GM23338 (cell line): Measurements from ENCODE around the gene ADORA2A. TPM values are rescaled to one million over a fixed set of nuclear protein-coding genes. Genes with fewer than 3 reads are reported as not detected.

Experiments
- ATAC-seq: fragments of 200-7000 bp; cut with Tn5 transposase; 3 replicates; pipeline ENCODE4 v1.9.1; 2020
- DNase-seq: peaks from one replicate; pipeline ENCODE4 v3.0.0-alpha.2; 2015; ENCODE audit warnings: low spot score
- H2AFZ ChIP-seq: fragments of 200-600 bp; sonication (generic); 2 replicates; pipeline ENCODE4 v1.8.0; 2016; ENCODE audit warnings: antibody characterized with exemption, mild to moderate bottlenecking, moderate library complexity
- H3F3A ChIP-seq: fragments of 200-600 bp; sonication (generic); replicated peaks from 2 replicates; pipeline ENCODE4 v1.8.0; 2017; ENCODE audit warnings: antibody characterized with exemption, mixed run types, low read depth
- H3K27ac ChIP-seq: fragments of 200-600 bp; sonication (generic); 2 replicates; pipeline ENCODE4 v1.6.1; 2016; ENCODE audit warnings: low read depth
- H3K27me3 ChIP-seq: fragments of 200-600 bp; sonication (generic); 2 replicates; pipeline ENCODE4 v1.8.0; 2016; ENCODE audit warnings: mild to moderate bottlenecking, mixed run types, moderate library complexity; ENCODE audit not compliant: insufficient read depth
- H3K36me3 ChIP-seq: fragments of 200-600 bp; sonication (generic); 2 replicates; pipeline ENCODE4 v1.8.0; 2016; ENCODE audit warnings: mild to moderate bottlenecking; ENCODE audit not compliant: insufficient read depth
- H3K4me1 ChIP-seq: fragments of 200-600 bp; sonication (generic); 2 replicates; pipeline ENCODE4 v1.8.0; 2016; ENCODE audit warnings: mild to moderate bottlenecking, moderate library complexity; ENCODE audit not compliant: insufficient read depth
- H3K4me2 ChIP-seq: fragments of 200-600 bp; sonication (generic); 2 replicates; pipeline ENCODE4 v1.7.1; 2017; ENCODE audit warnings: mixed run types
- H3K4me3 ChIP-seq: fragments of 200-600 bp; sonication (generic); 2 replicates; pipeline ENCODE4 v1.6.1; 2016; ENCODE audit warnings: mixed run types
- H3K79me2 ChIP-seq: fragments of 200-600 bp; sonication (generic); replicated peaks from 2 replicates; pipeline ENCODE4 v1.8.0; 2017; ENCODE audit warnings: mild to moderate bottlenecking; ENCODE audit not compliant: insufficient read depth
- H3K9me2 ChIP-seq: fragments of 200-600 bp; sonication (generic); 2 replicates; pipeline ENCODE4 v1.8.0; 2017; ENCODE audit not compliant: insufficient read depth
- H4K20me1 ChIP-seq: fragments of 200-600 bp; sonication (generic); replicated peaks from 2 replicates; pipeline ENCODE4 v1.8.0; 2017; ENCODE audit warnings: mild to moderate bottlenecking; ENCODE audit not compliant: insufficient read depth
- H3K27ac Mint-ChIP-seq: 2 replicates; pipeline ENCODE4 v1.8.0; 2020; ENCODE audit warnings: inconsistent platforms, mild to moderate bottlenecking, moderate library complexity, mixed read lengths
- H3K27me3 Mint-ChIP-seq: 3 replicates; pipeline ENCODE4 v1.8.0; 2022; ENCODE audit warnings: low read depth, mild to moderate bottlenecking, moderate library complexity, mixed read lengths, inconsistent platforms; ENCODE audit not compliant: insufficient read depth, poor library complexity
- H3K36me3 Mint-ChIP-seq: 3 replicates; pipeline ENCODE4 v1.8.0; 2021; ENCODE audit warnings: low read depth, mild to moderate bottlenecking, inconsistent platforms, moderate library complexity, mixed read lengths
- H3K4me1 Mint-ChIP-seq: 3 replicates; pipeline ENCODE4 v1.8.0; 2020; ENCODE audit warnings: mild to moderate bottlenecking, inconsistent platforms, mixed read lengths
- H3K4me3 Mint-ChIP-seq: 3 replicates; pipeline ENCODE4 v1.8.0; 2021; ENCODE audit warnings: moderate library complexity, mild to moderate bottlenecking, inconsistent platforms, mixed read lengths
- H3K9me3 Mint-ChIP-seq: 3 replicates; pipeline ENCODE4 v1.8.0; 2020; ENCODE audit warnings: moderate library complexity, mild to moderate bottlenecking, inconsistent platforms, mixed read lengths
- CREB1 ChIP-seq: fragments of 250-450 bp; sonication (Bioruptor Pico); IDR thresholded peaks from 2 replicates; pipeline ENCODE4 v1.5.0; 2020; ENCODE audit warnings: low read depth, mild to moderate bottlenecking, moderate library complexity
- CTCF ChIP-seq, 2 experiments: fragments of 200-600 bp in 1 of 2; sonication (generic) in 1 of 2; conservative IDR thresholded peaks; 2 replicates each; pipeline versions ENCODE4 v1.5.1 to v1.6.1; 2016 to 2017; ENCODE audit warnings: antibody characterized with exemption in 2 of 2, low read depth in 2 of 2, mild to moderate bottlenecking in 2 of 2, moderate library complexity in 1 of 2
- EZH2 ChIP-seq: fragments of 200-600 bp; sonication (generic); IDR thresholded peaks from one replicate; pipeline ENCODE4 v1.8.0; 2017; ENCODE audit warnings: antibody characterized with exemption, mild to moderate bottlenecking, low read depth; ENCODE audit not compliant: unreplicated experiment
- EZH2phosphoT487 ChIP-seq: fragments of 200-600 bp; sonication (generic); IDR thresholded peaks from one replicate; pipeline ENCODE4 v1.8.1; 2018; ENCODE audit warnings: antibody characterized with exemption; ENCODE audit not compliant: unreplicated experiment
- NANOG ChIP-seq: IDR thresholded peaks from 2 replicates; pipeline ENCODE4 v1.6.1; 2016; ENCODE audit warnings: antibody characterized with exemption, borderline replicate concordance
- POLR2AphosphoS5 ChIP-seq: IDR thresholded peaks from 2 replicates; pipeline ENCODE4 v1.6.1; 2016; ENCODE audit warnings: antibody characterized with exemption, low read depth
- STAT1 ChIP-seq: IDR thresholded peaks from one replicate; pipeline ENCODE4 v1.6.1; 2016; ENCODE audit warnings: antibody characterized with exemption; ENCODE audit not compliant: unreplicated experiment
- ZNF114 ChIP-seq: fragments of 250-450 bp; sonication (Bioruptor Pico); IDR thresholded peaks from 2 replicates; pipeline ENCODE4 v1.5.0; 2020; ENCODE audit warnings: mild to moderate bottlenecking, moderate library complexity
- ZNF331 ChIP-seq: fragments of 250-450 bp; sonication (Bioruptor Pico); IDR thresholded peaks from 2 replicates; pipeline ENCODE4 v1.5.0; 2020; ENCODE audit warnings: low read depth, mild to moderate bottlenecking, moderate library complexity
- polyA plus RNA-seq: library from polyadenylated mRNA; unstranded; fragments of >200 nt; fragmentation: Nextera tagmentation; extraction: Ambion mirVana; gene quantifications from 2 replicates; pipeline ENCODE4 v1.2.1, GENCODE V29; 2016
- total RNA-seq: library from RNA; depleted of rRNA; stranded (reverse); fragments of >200 nt; shearing (Covaris generic); gene quantifications from 2 replicates; pipeline ENCODE4 v1.2.3, GENCODE V29; 2014
- TF ChIP-seq, protein P1 (sequence below): IDR thresholded peaks from 2 replicates; pipeline ENCODE4 v1.6.1; 2016; ENCODE audit warnings: antibody characterized with exemption
- TF ChIP-seq, protein P2 (sequence below): fragments of 250-450 bp; sonication (Bioruptor Pico); IDR thresholded peaks from 2 replicates; pipeline ENCODE4 v1.5.0; 2020; ENCODE audit warnings: mild to moderate bottlenecking, moderate library complexity

Gene ADORA2A
- total and polyA plus RNA-seq, 2 experiments from 2014 or later, result 4.1 to 13.5 TPM

GRCh38 chr22:24410110-24410856, 17.1 kb upstream of the ADORA2A start (continued):
- TF ChIP-seq CTCF (conservative IDR thresholded peaks at IDR 0.05; ENCODE audit: low read depth in 2 of 2) (no peak), EZH2phosphoT487 (no peak), POLR2AphosphoS5 (no peak)

DNA sequence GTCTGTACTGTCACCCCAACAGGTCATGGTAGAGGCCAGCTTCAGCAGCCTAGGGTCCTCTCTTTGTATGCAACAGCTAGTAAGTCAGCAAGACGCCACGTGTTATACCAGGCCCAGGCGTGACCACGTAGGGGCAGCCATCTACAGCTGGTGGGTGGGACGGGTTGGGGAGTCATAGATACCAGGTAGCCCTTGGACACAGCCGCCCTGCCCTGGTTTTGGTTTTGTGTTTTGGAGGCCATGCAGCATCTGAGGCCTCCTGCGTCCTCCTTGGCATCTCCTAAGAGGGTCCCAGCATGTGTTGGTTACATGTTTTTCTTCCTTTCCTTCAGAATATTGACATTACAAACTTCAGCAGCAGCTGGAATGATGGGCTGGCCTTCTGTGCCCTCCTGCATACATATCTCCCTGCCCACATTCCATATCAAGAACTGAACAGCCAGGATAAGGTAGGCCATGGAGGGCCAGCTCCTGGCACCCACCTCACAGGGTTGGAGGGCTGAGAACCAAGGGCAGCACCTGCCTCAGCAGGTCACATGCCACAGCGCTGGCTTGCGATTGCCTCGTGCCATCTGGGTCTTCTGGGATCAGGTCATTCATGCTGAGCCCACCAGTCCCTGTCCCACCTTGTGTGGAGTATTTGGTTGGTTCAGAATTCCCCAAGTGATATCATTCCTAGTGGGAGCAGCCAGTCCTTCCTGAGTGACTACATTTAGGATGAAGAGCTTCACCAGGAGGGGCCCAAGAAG, 16.0 kb upstream of the ADORA2A start:
- peaks cover 15% of the 10 kb centered on the region for H3K27me3 Mint-ChIP-seq
- Histone ChIP-seq H3F3A (no peaks in the 10 kb centered on the region), H3K4me1 (0 out of 2 replicates have a peak, but pooled peaks cover 8% of the 10 kb centered on the region), H3K4me2 (no peak overlapping the region), H3K9me2 (no peaks in the 10 kb centered on the region), H3K27ac (no peak overlapping the region), H3K27me3 (no peaks in the 10 kb centered on the region), H3K4me3 (no peak overlapping the region), H2AFZ (no peak overlapping the region), H3K36me3 (no peaks in the 10 kb centered on the region), H3K79me2 (no peaks in the 10 kb centered on the region), H4K20me1 (no peaks in the 10 kb centered on the region; the same call in none of the 2 replicates)
- H3K4me3 Mint-ChIP-seq, result no peak overlapping the region
- H3K9me3 Mint-ChIP-seq, result no peaks in the 10 kb centered on the region
- no peak for DNase-seq
- H3K4me1 Mint-ChIP-seq, result peaks cover 13% of the 10 kb centered on the region
- peaks cover 20% of the 10 kb centered on the region; the same call in 2 of the 3 replicates for H3K36me3 Mint-ChIP-seq
- H3K27ac Mint-ChIP-seq, result no peak overlapping the region
- no peak for ATAC-seq
- TF ChIP-seq ZNF114 (CRISPR knock-in tag) (no peak), EZH2 (no peak), ZNF331 (no peak), EZH2phosphoT487 (no peak), CREB1 (no peak), STAT1 (no peak), NANOG (no peak)
- TF ChIP-seq, protein P1, sequence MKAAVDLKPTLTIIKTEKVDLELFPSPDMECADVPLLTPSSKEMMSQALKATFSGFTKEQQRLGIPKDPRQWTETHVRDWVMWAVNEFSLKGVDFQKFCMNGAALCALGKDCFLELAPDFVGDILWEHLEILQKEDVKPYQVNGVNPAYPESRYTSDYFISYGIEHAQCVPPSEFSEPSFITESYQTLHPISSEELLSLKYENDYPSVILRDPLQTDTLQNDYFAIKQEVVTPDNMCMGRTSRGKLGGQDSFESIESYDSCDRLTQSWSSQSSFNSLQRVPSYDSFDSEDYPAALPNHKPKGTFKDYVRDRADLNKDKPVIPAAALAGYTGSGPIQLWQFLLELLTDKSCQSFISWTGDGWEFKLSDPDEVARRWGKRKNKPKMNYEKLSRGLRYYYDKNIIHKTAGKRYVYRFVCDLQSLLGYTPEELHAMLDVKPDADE, result no peak
- TF ChIP-seq, protein P2, sequence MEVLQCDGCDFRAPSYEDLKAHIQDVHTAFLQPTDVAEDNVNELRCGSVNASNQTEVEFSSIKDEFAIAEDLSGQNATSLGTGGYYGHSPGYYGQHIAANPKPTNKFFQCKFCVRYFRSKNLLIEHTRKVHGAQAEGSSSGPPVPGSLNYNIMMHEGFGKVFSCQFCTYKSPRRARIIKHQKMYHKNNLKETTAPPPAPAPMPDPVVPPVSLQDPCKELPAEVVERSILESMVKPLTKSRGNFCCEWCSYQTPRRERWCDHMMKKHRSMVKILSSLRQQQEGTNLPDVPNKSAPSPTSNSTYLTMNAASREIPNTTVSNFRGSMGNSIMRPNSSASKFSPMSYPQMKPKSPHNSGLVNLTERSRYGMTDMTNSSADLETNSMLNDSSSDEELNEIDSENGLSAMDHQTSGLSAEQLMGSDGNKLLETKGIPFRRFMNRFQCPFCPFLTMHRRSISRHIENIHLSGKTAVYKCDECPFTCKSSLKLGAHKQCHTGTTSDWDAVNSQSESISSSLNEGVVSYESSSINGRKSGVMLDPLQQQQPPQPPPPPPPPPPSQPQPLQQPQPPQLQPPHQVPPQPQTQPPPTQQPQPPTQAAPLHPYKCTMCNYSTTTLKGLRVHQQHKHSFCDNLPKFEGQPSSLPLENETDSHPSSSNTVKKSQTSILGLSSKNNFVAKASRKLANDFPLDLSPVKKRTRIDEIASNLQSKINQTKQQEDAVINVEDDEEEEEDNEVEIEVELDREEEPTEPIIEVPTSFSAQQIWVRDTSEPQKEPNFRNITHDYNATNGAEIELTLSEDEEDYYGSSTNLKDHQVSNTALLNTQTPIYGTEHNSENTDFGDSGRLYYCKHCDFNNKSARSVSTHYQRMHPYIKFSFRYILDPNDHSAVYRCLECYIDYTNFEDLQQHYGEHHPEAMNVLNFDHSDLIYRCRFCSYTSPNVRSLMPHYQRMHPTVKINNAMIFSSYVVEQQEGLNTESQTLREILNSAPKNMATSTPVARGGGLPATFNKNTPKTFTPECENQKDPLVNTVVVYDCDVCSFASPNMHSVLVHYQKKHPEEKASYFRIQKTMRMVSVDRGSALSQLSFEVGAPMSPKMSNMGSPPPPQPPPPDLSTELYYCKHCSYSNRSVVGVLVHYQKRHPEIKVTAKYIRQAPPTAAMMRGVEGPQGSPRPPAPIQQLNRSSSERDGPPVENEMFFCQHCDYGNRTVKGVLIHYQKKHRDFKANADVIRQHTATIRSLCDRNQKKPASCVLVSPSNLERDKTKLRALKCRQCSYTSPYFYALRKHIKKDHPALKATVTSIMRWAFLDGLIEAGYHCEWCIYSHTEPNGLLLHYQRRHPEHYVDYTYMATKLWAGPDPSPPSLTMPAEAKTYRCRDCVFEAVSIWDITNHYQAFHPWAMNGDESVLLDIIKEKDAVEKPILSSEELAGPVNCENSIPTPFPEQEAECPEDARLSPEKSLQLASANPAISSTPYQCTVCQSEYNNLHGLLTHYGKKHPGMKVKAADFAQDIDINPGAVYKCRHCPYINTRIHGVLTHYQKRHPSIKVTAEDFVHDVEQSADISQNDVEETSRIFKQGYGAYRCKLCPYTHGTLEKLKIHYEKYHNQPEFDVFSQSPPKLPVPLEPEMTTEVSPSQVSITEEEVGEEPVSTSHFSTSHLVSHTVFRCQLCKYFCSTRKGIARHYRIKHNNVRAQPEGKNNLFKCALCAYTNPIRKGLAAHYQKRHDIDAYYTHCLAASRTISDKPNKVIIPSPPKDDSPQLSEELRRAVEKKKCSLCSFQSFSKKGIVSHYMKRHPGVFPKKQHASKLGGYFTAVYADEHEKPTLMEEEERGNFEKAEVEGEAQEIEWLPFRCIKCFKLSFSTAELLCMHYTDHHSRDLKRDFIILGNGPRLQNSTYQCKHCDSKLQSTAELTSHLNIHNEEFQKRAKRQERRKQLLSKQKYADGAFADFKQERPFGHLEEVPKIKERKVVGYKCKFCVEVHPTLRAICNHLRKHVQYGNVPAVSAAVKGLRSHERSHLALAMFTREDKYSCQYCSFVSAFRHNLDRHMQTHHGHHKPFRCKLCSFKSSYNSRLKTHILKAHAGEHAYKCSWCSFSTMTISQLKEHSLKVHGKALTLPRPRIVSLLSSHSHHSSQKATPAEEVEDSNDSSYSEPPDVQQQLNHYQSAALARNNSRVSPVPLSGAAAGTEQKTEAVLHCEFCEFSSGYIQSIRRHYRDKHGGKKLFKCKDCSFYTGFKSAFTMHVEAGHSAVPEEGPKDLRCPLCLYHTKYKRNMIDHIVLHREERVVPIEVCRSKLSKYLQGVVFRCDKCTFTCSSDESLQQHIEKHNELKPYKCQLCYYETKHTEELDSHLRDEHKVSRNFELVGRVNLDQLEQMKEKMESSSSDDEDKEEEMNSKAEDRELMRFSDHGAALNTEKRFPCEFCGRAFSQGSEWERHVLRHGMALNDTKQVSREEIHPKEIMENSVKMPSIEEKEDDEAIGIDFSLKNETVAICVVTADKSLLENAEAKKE (CRISPR knock-in tag), result no peak
